H1 (cell line): ENCODE measurements around the gene RADIL. TPM values are rescaled to one million over a fixed set of nuclear protein-coding genes. Genes with fewer than 3 reads are reported as not detected.

ENCODE experiments used
- CHD1 ChIP-seq: IDR thresholded peaks from 2 replicates; pipeline ENCODE4 v1.6.1; 2012; ENCODE audit warnings: low read depth, low read length, improper control_type of control experiment
- SP2 ChIP-seq: IDR thresholded peaks from 2 replicates; pipeline ENCODE4 v1.6.1; 2012; ENCODE audit warnings: mild to moderate bottlenecking, low read length, inconsistent platforms
- polyA plus RNA-seq, 7 experiments: library from polyadenylated mRNA; depleted of rRNA in 3 of 7; stranded (reverse) in 5 of 7; unstranded in 2 of 7; fragments of >200 nt in 5 of 7; fragments of 200-250 nt in 2 of 7; gene quantifications; 1 replicate in 5 of 7; 2 replicates in 1 of 7; 4 replicates in 1 of 7; pipeline versions ENCODE4 v1.2.1 to v1.2.3, GENCODE V29; 2011 to 2013; ENCODE audit warnings: missing spikeins in 2 of 7, mixed read lengths in 2 of 7
- total RNA-seq: library from RNA; stranded (reverse); fragmentation: NEBNext Ultra II Directional; extraction: Animal tissue kit (Norgen Biotek cat#: 25700); gene quantifications from 2 replicates; pipeline ENCODE4 v1.2.1, GENCODE V29; 2021

RADIL gene
- total and polyA plus RNA-seq, 2 of the 8 experiments (the other 6 are each of a cell fraction or from before 2014, with no cell fraction given): 5.0 to 5.4 TPM

- no peak for TF ChIP-seq CHD1
- TF ChIP-seq SP2: no peak
These were observed 33.2 kb downstream of the RADIL start (continued) for GRCh38 chr7:4850262-4850795.
